SK-N-SH treated with all-trans-retinoic acid at 6 μM for 48 hours (cell line): ENCODE data around the gene FBXW10.
A peak's percentile ranks its signal among the peaks of the same experiment; 100 is the strongest.
"Not testable (repeated sequence)": the region's sequence is repeated elsewhere in the genome, so short reads cannot be mapped to it uniquely, and the experiment has no call there.

ENCODE experiments used
- ATAC-seq: fragments of 200-7000 bp; cut with Tn5 transposase; 3 replicates; pipeline ENCODE4 v1.9.1; 2020; ENCODE audit warnings: mild to moderate bottlenecking, moderate library complexity

Gene FBXW10

GRCh38 chr17:18743699-18744421 lies at the start of gene FBXW10:
Gene FBXW10 (plus strand): TSS chr17:18744054. CDS start chr17:18744245, 191 bp downstream.
- ATAC-seq, result peak; percentile 96

- not testable (repeated sequence) for ATAC-seq
Measured at GRCh38 chr17:18695143-18695542, 48.7 kb upstream of the FBXW10 start.

- ATAC-seq, result not testable (repeated sequence)
Measured at GRCh38 chr17:18698473-18699103, 45.3 kb upstream of the FBXW10 start.

GRCh38 chr17:18705955-18706354 lies 37.9 kb upstream of the FBXW10 start:
- not testable (repeated sequence) for ATAC-seq

- not testable (repeated sequence) for ATAC-seq
Measured at GRCh38 chr17:18708215-18708614, 35.6 kb upstream of the FBXW10 start.

- ATAC-seq, result peak; percentile 90
Measured at GRCh38 chr17:18712354-18712999, 31.4 kb upstream of the FBXW10 start.

GRCh38 chr17:18718643-18719427 lies 25.0 kb upstream of the FBXW10 start:
- ATAC-seq, result peak; percentile 46

GRCh38 chr17:18719428-18720110 lies 24.3 kb upstream of the FBXW10 start:
- not testable (repeated sequence) for ATAC-seq

GRCh38 chr17:18721775-18722547 lies 21.9 kb upstream of the FBXW10 start:
- ATAC-seq, result peak; percentile 90

- not testable (repeated sequence) for ATAC-seq
Measured at GRCh38 chr17:18722612-18723011, 21.2 kb upstream of the FBXW10 start.

GRCh38 chr17:18723509-18723908 lies 20.3 kb upstream of the FBXW10 start:
- ATAC-seq, result not testable (repeated sequence)

- ATAC-seq, result not testable (repeated sequence)
Measured at GRCh38 chr17:18732438-18732837, 11.4 kb upstream of the FBXW10 start.

- not testable (repeated sequence) for ATAC-seq
Measured at GRCh38 chr17:18733350-18733749, 10.5 kb upstream of the FBXW10 start.

GRCh38 chr17:18739616-18740391 lies 4.0 kb upstream of the FBXW10 start:
- ATAC-seq, result not testable (repeated sequence)

- ATAC-seq, result not testable (repeated sequence)
Measured at GRCh38 chr17:18741228-18741627, 2.6 kb upstream of the FBXW10 start.

GRCh38 chr17:18744726-18745125 lies 872 bp downstream of the FBXW10 start:
- not testable (repeated sequence) for ATAC-seq

GRCh38 chr17:18746551-18746950 lies 2.7 kb downstream of the FBXW10 start:
- ATAC-seq, result not testable (repeated sequence)

- not testable (repeated sequence) for ATAC-seq
Measured at GRCh38 chr17:18747501-18747900, 3.6 kb downstream of the FBXW10 start.

- not testable (repeated sequence) for ATAC-seq
Measured at GRCh38 chr17:18750242-18750641, 6.4 kb downstream of the FBXW10 start.

- peak; percentile 65 for ATAC-seq
Measured at GRCh38 chr17:18753829-18754409, 10.1 kb downstream of the FBXW10 start.
